ENCODE measurements around the gene GBGT1. TPM values are rescaled to one million over a fixed set of nuclear protein-coding genes. Genes with fewer than 3 reads are reported as not detected.

The GBGT1 gene
- total RNA-seq, 1 experiment from 2014 or later = 1.8 TPM

DNA sequence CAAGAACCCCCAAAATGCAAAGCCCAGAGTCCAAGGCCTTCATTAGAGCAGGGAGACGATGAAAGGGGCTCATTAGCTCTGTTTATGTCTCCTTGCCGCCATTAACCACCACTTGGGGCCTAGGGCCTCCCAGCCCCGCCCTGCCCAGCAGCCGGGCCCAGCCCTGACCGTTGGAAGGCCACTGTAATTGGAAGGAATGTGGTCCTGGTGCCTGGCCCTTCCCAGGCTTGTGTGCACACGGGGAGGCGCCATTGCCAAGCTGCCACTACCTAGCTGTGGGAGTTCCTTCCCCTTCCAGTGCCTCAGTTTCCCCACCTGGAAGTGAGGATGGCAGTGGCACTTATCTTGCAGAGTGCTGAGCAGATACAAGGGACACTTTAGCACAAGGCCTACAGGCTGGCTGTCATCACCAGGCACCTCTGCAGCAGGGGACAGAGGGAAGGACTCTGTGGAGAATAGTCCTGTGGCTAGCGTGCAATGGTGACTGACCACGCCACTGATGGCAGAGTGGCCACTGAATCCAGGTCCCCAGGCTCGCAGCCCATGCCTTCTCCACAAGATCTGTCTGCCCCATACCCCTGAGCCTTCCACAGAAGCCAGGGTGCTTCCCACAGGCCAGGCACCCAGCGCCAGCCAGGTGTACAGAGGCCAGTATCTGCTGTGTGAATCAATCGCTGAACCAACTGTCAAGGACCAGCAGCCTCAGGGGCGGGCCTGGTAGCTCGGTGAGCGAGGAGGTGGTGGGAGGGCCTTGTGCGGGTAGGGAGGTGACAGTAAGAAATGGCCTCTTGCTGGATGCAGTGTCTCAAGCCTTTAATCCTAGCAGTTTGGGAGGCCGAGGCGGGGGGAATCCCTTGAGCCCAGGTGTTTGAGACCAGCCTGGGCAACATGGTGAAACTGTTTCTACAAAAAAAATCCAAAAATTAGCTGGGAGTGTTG is 20.8 kb downstream of the GBGT1 start:
- H3K27me3 ChIP-seq (ENCODE audit: control insufficient read depth, insufficient read depth, low read length) = no peaks in the 10 kb centered on the region
- CTCF ChIA-PET = no interaction called here
- POLR2A ChIA-PET = no interaction called here
- no TSS peak for BruUV-seq (replicated peaks)
- in situ Hi-C loops (cut with HindIII; ENCODE audit: low pct_unique_long_range_greater_than_20kb, low sequenced_read_pairs) = no loop called here
- no peaks in the 10 kb centered on the region for H3K9me3 ChIP-seq (ENCODE audit: control insufficient read depth, insufficient read depth, low read depth, low read length)
- peaks cover 42% of the 10 kb centered on the region for H3K4me1 ChIP-seq (ENCODE audit: control insufficient read depth, insufficient read depth, low read length)
- TF ChIP-seq SIN3A (IDR thresholded peaks at IDR 0.05; ENCODE audit: borderline replicate concordance, insufficient read depth, low read depth, low read length) (no peak), POLR2AphosphoS5 (IDR thresholded peaks at IDR 0.05; ENCODE audit: low read depth, low read length) (no peak), CTCF (IDR thresholded peaks at IDR 0.05) (no peak)
- no peaks in the 10 kb centered on the region for H3K36me3 ChIP-seq (ENCODE audit: control insufficient read depth, insufficient read depth, low read length)
- peak; percentile 40; the same call in 1 of the 2 replicates for ATAC-seq
- intact Hi-C loops (cut with micrococcal nuclease; ENCODE audit: unreplicated experiment) = loop anchor here (10.0 kb wide), 1 partner anchor 98 kb away; no protein-coding TSS in a partner anchor
- peak overlapping the region; percentile 34; the same call in 1 of the 2 replicates for H3K27ac ChIP-seq (ENCODE audit: low read length)
- no peak for DNase-seq (ENCODE audit: low read depth, low spot score)
- H3K4me3 ChIP-seq (ENCODE audit: low read depth in 2 of 2, low read length in 2 of 2) = no peak overlapping the region

GRCh38 chr9:133141833-133142595 is 21.7 kb downstream of the GBGT1 start:
- in situ Hi-C loops (cut with HindIII; ENCODE audit: low pct_unique_long_range_greater_than_20kb, low sequenced_read_pairs) (no loop called here), intact Hi-C loops (cut with micrococcal nuclease; ENCODE audit: unreplicated experiment) (loop anchor here (10.0 kb wide), 1 partner anchor 97 kb away; no protein-coding TSS in a partner anchor)
- H3K4me3 ChIP-seq (ENCODE audit: low read depth in 2 of 2, low read length in 2 of 2) = no peak overlapping the region
- ChIA-PET CTCF (no interaction called here), POLR2A (interaction anchor here (0.5 kb wide), 1 partner anchor 76 kb away, joined by 4 read pairs; no protein-coding TSS in a partner anchor)
- no peak for DNase-seq (ENCODE audit: low read depth, low spot score)
- peaks cover 47% of the 10 kb centered on the region for H3K4me1 ChIP-seq (ENCODE audit: control insufficient read depth, insufficient read depth, low read length)
- no peaks in the 10 kb centered on the region for H3K36me3 ChIP-seq (ENCODE audit: control insufficient read depth, insufficient read depth, low read length)
- no TSS peak for BruUV-seq (replicated peaks)
- H3K27me3 ChIP-seq (ENCODE audit: control insufficient read depth, insufficient read depth, low read length) = no peaks in the 10 kb centered on the region
- peak overlapping the region; percentile 34; the same call in 1 of the 2 replicates for H3K27ac ChIP-seq (ENCODE audit: low read length)
- ATAC-seq = no peak
- TF ChIP-seq SIN3A (IDR thresholded peaks at IDR 0.05; ENCODE audit: borderline replicate concordance, insufficient read depth, low read depth, low read length) (no peak), POLR2AphosphoS5 (IDR thresholded peaks at IDR 0.05; ENCODE audit: low read depth, low read length) (no peak), CTCF (IDR thresholded peaks at IDR 0.05) (no peak), REST (IDR thresholded peaks at IDR 0.05; ENCODE audit: insufficient read depth in 1 of 2, low read depth in 2 of 2, low read length in 1 of 2) (no peak), TCF7L2 (IDR thresholded peaks at IDR 0.05; ENCODE audit: low read depth, low read length) (no peak)
- no peaks in the 10 kb centered on the region for H3K9me3 ChIP-seq (ENCODE audit: control insufficient read depth, insufficient read depth, low read depth, low read length)

Data from Panc1 (cell line).